Measurements from ENCODE around the gene IFITM1. TPM values are rescaled to one million over a fixed set of nuclear protein-coding genes. Genes with fewer than 3 reads are reported as not detected.

IFITM1 gene
- total and polyA plus RNA-seq, 2 donors (not counting 1 experiment from before 2014, with no cell fraction given) = 21.1 to 93.0 TPM

DNA sequence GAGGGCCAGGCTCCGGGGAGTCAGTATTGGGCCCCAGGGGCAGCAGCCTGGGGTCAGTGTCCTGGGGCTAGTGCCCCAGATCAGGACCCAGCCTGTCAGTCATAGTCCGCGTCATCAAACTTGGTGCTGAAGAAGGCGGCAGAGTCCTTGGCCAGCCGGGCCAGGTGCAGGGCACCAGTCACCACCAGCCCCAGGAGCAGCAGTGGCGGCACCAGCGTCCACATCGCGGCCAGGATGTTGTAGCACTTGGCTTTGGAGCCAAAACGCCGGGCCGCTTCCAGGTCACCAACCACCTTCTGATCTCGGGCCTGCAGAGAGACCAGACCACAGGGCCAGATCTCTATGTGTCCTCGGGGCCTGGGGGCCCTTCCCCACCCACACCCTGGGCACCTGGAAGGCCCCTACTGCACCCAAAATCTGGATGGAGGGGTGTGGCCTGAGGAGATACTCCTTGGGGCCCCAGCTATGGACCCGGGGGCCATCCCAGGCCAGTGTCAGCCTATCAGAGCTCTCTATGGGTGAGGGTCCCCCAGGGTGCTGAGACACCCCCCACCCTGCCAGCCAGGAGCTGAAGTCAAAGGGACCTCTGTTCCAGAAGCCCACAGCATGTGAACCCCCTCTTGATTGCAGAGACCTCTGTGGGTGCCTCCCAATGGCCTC, 15.3 kb upstream of the IFITM1 start:
- Histone ChIP-seq H2AFZ (ENCODE audit: low read length) (no peak overlapping the region), H3K36me3 (ENCODE audit: control insufficient read depth, insufficient read depth, low read length) (no peaks in the 10 kb centered on the region), H3K4me2 (ENCODE audit: extremely low read depth, insufficient read depth, low read length) (no peak overlapping the region), H4K20me1 (ENCODE audit: control insufficient read depth, extremely low read depth, insufficient read depth, low read length) (no peaks in the 10 kb centered on the region), H3K27me3 (ENCODE audit: control insufficient read depth, insufficient read depth, low read length) (peaks cover 8% of the 10 kb centered on the region), H3K4me3 (replicated peaks in 1 of 4; ENCODE audit: control extremely low read depth in 1 of 4, insufficient read depth in 1 of 4, low read depth in 3 of 4, low read length in 4 of 4) (no peak overlapping the region), H3K4me1 (ENCODE audit: control insufficient read depth, extremely low read depth, insufficient read depth, low read length) (peaks cover 3% of the 10 kb centered on the region), H3K27ac (ENCODE audit: insufficient read depth, low read length) (no peak overlapping the region), H3K79me2 (ENCODE audit: control insufficient read depth, insufficient read depth, low read length) (no peaks in the 10 kb centered on the region), H3K9ac (ENCODE audit: insufficient read depth, low read length) (no peak overlapping the region), H3K9me3 (ENCODE audit: control insufficient read depth, insufficient read depth, low read depth, low read length) (no peaks in the 10 kb centered on the region)
- DNase-seq (ENCODE audit: low read depth in 2 of 2) = no peak
- no peak for TF ChIP-seq EZH2 (IDR thresholded peaks at IDR 0.05; ENCODE audit: low read length, missing control alignments)
- TF ChIP-seq, protein P1, sequence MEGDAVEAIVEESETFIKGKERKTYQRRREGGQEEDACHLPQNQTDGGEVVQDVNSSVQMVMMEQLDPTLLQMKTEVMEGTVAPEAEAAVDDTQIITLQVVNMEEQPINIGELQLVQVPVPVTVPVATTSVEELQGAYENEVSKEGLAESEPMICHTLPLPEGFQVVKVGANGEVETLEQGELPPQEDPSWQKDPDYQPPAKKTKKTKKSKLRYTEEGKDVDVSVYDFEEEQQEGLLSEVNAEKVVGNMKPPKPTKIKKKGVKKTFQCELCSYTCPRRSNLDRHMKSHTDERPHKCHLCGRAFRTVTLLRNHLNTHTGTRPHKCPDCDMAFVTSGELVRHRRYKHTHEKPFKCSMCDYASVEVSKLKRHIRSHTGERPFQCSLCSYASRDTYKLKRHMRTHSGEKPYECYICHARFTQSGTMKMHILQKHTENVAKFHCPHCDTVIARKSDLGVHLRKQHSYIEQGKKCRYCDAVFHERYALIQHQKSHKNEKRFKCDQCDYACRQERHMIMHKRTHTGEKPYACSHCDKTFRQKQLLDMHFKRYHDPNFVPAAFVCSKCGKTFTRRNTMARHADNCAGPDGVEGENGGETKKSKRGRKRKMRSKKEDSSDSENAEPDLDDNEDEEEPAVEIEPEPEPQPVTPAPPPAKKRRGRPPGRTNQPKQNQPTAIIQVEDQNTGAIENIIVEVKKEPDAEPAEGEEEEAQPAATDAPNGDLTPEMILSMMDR (conservative IDR thresholded peaks at IDR 0.05 in 1 of 2, IDR thresholded peaks at IDR 0.05 in 1 of 2; ENCODE audit: low read depth in 1 of 2, low read length in 2 of 2) = no peak

GRCh38 chr11:299081-299891, 14.6 kb upstream of the IFITM1 start, which contains the start of gene IFITM5:
Gene IFITM5, minus strand, starts transcription at chr11:299526. Its CDS starts 36 bp downstream, at chr11:299490.
- H3K27me3 ChIP-seq (ENCODE audit: control insufficient read depth, insufficient read depth, low read length) = peaks cover 8% of the 10 kb centered on the region
- H3K36me3 ChIP-seq (ENCODE audit: control insufficient read depth, insufficient read depth, low read length) = no peaks in the 10 kb centered on the region
- H3K27ac ChIP-seq (ENCODE audit: insufficient read depth, low read length) = no peak within 1 kb of the TSS
- no peak within 1 kb of the TSS for H2AFZ ChIP-seq (ENCODE audit: low read length)
- H3K79me2 ChIP-seq (ENCODE audit: control insufficient read depth, insufficient read depth, low read length) = no peaks in the 10 kb centered on the region
- no peak for DNase-seq (ENCODE audit: low read depth in 2 of 2)
- TF ChIP-seq, protein P1 (conservative IDR thresholded peaks at IDR 0.05 in 1 of 2, IDR thresholded peaks at IDR 0.05 in 1 of 2; ENCODE audit: low read depth in 1 of 2, low read length in 2 of 2) = no peak
- H3K4me1 ChIP-seq (ENCODE audit: control insufficient read depth, extremely low read depth, insufficient read depth, low read length) = peaks cover 3% of the 10 kb centered on the region
- H3K9me3 ChIP-seq (ENCODE audit: control insufficient read depth, insufficient read depth, low read depth, low read length) = no peaks in the 10 kb centered on the region
- H4K20me1 ChIP-seq (ENCODE audit: control insufficient read depth, extremely low read depth, insufficient read depth, low read length) = no peaks in the 10 kb centered on the region
- H3K4me2 ChIP-seq (ENCODE audit: extremely low read depth, insufficient read depth, low read length) = no peak within 1 kb of the TSS
- no peak within 1 kb of the TSS for H3K9ac ChIP-seq (ENCODE audit: insufficient read depth, low read length)
- no peak within 1 kb of the TSS for H3K4me3 ChIP-seq (replicated peaks in 1 of 4; ENCODE audit: control extremely low read depth in 1 of 4, insufficient read depth in 1 of 4, low read depth in 3 of 4, low read length in 4 of 4)

- no peak overlapping the region for H3K4me2 ChIP-seq (ENCODE audit: extremely low read depth, insufficient read depth, low read length)
- TF ChIP-seq, protein P1 (conservative IDR thresholded peaks at IDR 0.05 in 1 of 2, IDR thresholded peaks at IDR 0.05 in 1 of 2; ENCODE audit: low read depth in 1 of 2, low read length in 2 of 2) = peak; percentile 11 to 32
- no peak for TF ChIP-seq EZH2 (IDR thresholded peaks at IDR 0.05; ENCODE audit: low read length, missing control alignments)
- no peak for DNase-seq (ENCODE audit: low read depth in 2 of 2)
These were observed 13.7 kb upstream of the IFITM1 start for GRCh38 chr11:299951-300735.

More at GRCh38 chr11:299951-300735, 13.7 kb upstream of the IFITM1 start:
- Histone ChIP-seq H3K36me3 (ENCODE audit: control insufficient read depth, insufficient read depth, low read length) (no peaks in the 10 kb centered on the region), H3K79me2 (ENCODE audit: control insufficient read depth, insufficient read depth, low read length) (no peaks in the 10 kb centered on the region), H3K27me3 (ENCODE audit: control insufficient read depth, insufficient read depth, low read length) (peaks cover 8% of the 10 kb centered on the region), H2AFZ (ENCODE audit: low read length) (no peak overlapping the region), H3K4me3 (replicated peaks in 1 of 4; ENCODE audit: control extremely low read depth in 1 of 4, insufficient read depth in 1 of 4, low read depth in 3 of 4, low read length in 4 of 4) (no peak overlapping the region), H3K9me3 (ENCODE audit: control insufficient read depth, insufficient read depth, low read depth, low read length) (no peaks in the 10 kb centered on the region), H4K20me1 (ENCODE audit: control insufficient read depth, extremely low read depth, insufficient read depth, low read length) (no peaks in the 10 kb centered on the region), H3K9ac (ENCODE audit: insufficient read depth, low read length) (no peak overlapping the region), H3K4me1 (ENCODE audit: control insufficient read depth, extremely low read depth, insufficient read depth, low read length) (peaks cover 3% of the 10 kb centered on the region), H3K27ac (ENCODE audit: insufficient read depth, low read length) (no peak overlapping the region)

All from fibroblast of lung (primary cell).